Measurements from ENCODE around the gene RBM14.

RBM14 gene

DNA sequence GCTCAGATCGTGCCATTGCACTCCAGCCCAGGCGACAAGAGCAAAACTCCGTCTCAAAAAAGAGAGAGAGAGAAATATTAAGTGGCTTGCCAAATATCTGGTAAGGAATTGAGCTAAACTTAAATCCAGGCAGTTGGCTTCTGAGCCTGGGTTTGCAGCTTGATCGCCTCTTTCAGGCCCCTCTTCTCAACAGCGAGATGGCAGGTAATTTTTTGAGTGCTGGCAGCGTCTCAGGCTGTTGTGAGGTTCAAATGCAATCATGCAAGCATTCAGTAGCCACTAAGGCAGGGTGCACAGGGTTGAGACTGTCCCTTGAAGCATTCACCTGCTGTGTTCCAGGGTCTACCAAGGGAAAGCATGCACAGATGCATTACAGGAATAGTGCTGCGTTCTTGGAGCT, 47.4 kb upstream of the RBM14 start:
- Histone ChIP-seq H3K27me3 (ENCODE audit: insufficient read depth, low read length) (peaks cover 11% of the 10 kb centered on the region; the same call in 1 of the 2 replicates), H2AFZ (ENCODE audit: low read length) (no peak overlapping the region), H3K27ac (ENCODE audit: low read depth, low read length, poor library complexity, severe bottlenecking) (no peak overlapping the region), H3K4me1 (ENCODE audit: insufficient read depth, low read length, severe bottlenecking) (peaks cover 10% of the 10 kb centered on the region), H3K9ac (ENCODE audit: low read length) (no peak overlapping the region), H3K9me2 (ENCODE audit: low read depth, low read length) (no peaks in the 10 kb centered on the region), H3K9me3 (ENCODE audit: low read length) (no peaks in the 10 kb centered on the region), H4K20me1 (ENCODE audit: insufficient read depth, low read length) (no peaks in the 10 kb centered on the region), H3K4me3 (ENCODE audit: low read depth, low read length, poor library complexity, severe bottlenecking) (no peak overlapping the region), H3F3A (ENCODE audit: insufficient read depth, low read length) (no peaks in the 10 kb centered on the region), H3K79me2 (ENCODE audit: insufficient read depth, low read length) (no peaks in the 10 kb centered on the region), H3K36me3 (ENCODE audit: insufficient read depth, low read length) (no peaks in the 10 kb centered on the region), H3K4me2 (ENCODE audit: low read length) (no peak overlapping the region)
- TF ChIP-seq, protein P1, sequence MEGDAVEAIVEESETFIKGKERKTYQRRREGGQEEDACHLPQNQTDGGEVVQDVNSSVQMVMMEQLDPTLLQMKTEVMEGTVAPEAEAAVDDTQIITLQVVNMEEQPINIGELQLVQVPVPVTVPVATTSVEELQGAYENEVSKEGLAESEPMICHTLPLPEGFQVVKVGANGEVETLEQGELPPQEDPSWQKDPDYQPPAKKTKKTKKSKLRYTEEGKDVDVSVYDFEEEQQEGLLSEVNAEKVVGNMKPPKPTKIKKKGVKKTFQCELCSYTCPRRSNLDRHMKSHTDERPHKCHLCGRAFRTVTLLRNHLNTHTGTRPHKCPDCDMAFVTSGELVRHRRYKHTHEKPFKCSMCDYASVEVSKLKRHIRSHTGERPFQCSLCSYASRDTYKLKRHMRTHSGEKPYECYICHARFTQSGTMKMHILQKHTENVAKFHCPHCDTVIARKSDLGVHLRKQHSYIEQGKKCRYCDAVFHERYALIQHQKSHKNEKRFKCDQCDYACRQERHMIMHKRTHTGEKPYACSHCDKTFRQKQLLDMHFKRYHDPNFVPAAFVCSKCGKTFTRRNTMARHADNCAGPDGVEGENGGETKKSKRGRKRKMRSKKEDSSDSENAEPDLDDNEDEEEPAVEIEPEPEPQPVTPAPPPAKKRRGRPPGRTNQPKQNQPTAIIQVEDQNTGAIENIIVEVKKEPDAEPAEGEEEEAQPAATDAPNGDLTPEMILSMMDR (IDR thresholded peaks at IDR 0.05; ENCODE audit: low read length) = no peak
- no peak for TF ChIP-seq EZH2 (IDR thresholded peaks at IDR 0.05; ENCODE audit: borderline replicate concordance, low read length)

DNA sequence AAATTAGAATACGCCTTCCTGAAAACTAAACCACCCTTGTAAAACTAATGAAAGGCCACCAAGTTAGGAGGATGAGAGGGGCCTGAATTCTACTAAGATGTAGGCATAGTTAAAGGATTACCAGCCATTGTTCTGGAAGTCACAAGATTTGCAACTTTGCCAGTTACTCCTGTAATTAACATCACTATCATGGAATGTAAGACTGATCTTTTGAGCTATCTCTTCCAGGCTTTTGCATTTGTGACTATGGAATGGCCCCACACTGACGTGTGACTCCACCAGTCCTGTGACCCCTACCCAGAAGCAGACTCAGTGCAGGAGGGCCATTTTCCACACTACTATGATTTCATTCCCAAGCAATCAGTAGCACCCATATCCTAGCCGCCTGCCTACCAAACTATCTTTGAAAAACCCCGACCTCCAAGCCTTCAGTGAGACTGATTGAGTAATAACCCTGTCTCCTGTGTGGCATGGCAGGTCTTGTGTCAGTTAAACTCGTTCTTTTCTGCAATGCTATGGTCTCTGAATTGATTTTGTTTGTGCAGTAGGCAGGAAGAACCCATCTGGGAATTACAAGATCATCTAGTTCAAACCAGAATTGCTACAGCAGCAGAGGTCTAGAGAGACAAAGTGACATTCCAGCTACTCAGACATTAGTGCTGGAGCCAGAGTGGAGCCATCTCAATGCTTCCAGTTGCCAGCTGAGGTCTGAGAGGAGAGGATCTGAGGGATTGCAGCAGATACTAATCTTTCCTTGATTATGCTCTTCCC, 46.2 kb upstream of the RBM14 start:
- Histone ChIP-seq H3F3A (ENCODE audit: insufficient read depth, low read length) (no peaks in the 10 kb centered on the region), H3K27ac (ENCODE audit: low read depth, low read length, poor library complexity, severe bottlenecking) (no peak overlapping the region), H3K9ac (ENCODE audit: low read length) (no peak overlapping the region), H3K4me3 (ENCODE audit: low read depth, low read length, poor library complexity, severe bottlenecking) (no peak overlapping the region), H3K36me3 (ENCODE audit: insufficient read depth, low read length) (no peaks in the 10 kb centered on the region), H3K9me2 (ENCODE audit: low read depth, low read length) (no peaks in the 10 kb centered on the region), H2AFZ (ENCODE audit: low read length) (no peak overlapping the region), H3K27me3 (ENCODE audit: insufficient read depth, low read length) (0 out of 2 replicates have a peak, but pooled peaks cover 11% of the 10 kb centered on the region), H3K79me2 (ENCODE audit: insufficient read depth, low read length) (no peaks in the 10 kb centered on the region), H3K4me1 (ENCODE audit: insufficient read depth, low read length, severe bottlenecking) (peaks cover 10% of the 10 kb centered on the region), H4K20me1 (ENCODE audit: insufficient read depth, low read length) (no peaks in the 10 kb centered on the region), H3K9me3 (ENCODE audit: low read length) (no peaks in the 10 kb centered on the region), H3K4me2 (ENCODE audit: low read length) (no peak overlapping the region)
- TF ChIP-seq EZH2 (IDR thresholded peaks at IDR 0.05; ENCODE audit: borderline replicate concordance, low read length) = no peak
- TF ChIP-seq, protein P1 (IDR thresholded peaks at IDR 0.05; ENCODE audit: low read length) = no peak

DNA sequence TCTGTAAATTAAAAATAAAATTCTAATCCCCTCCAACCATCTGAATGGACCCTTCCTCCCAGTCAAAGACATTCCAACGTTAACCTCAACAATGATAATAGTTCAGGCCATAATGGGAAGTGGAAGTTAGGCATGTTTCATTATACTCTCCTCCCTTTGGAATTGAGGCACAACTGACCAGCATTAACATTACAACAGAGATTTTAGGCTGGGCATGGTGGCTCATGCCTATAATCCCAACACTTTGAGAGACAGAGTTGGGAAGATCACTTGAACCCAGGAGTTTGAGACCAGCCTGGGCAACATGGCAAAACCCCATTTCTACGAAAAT, 45.6 kb upstream of the RBM14 start:
- H3K9ac ChIP-seq (ENCODE audit: low read length) = no peak overlapping the region

More for the DNA sequence above, 45.6 kb upstream of the RBM14 start:
- Histone ChIP-seq H4K20me1 (ENCODE audit: insufficient read depth, low read length) (no peaks in the 10 kb centered on the region), H3K4me3 (ENCODE audit: low read depth, low read length, poor library complexity, severe bottlenecking) (no peak overlapping the region), H3K9me2 (ENCODE audit: low read depth, low read length) (no peaks in the 10 kb centered on the region), H3K4me2 (ENCODE audit: low read length) (no peak overlapping the region), H3K9me3 (ENCODE audit: low read length) (no peaks in the 10 kb centered on the region), H3K27me3 (ENCODE audit: insufficient read depth, low read length) (0 out of 2 replicates have a peak, but pooled peaks cover 11% of the 10 kb centered on the region), H3K27ac (ENCODE audit: low read depth, low read length, poor library complexity, severe bottlenecking) (no peak overlapping the region), H3F3A (ENCODE audit: insufficient read depth, low read length) (no peaks in the 10 kb centered on the region), H3K36me3 (ENCODE audit: insufficient read depth, low read length) (no peaks in the 10 kb centered on the region), H3K79me2 (ENCODE audit: insufficient read depth, low read length) (no peaks in the 10 kb centered on the region), H3K4me1 (ENCODE audit: insufficient read depth, low read length, severe bottlenecking) (peaks cover 10% of the 10 kb centered on the region), H2AFZ (ENCODE audit: low read length) (no peak overlapping the region)
- no peak for TF ChIP-seq EZH2 (IDR thresholded peaks at IDR 0.05; ENCODE audit: borderline replicate concordance, low read length)
- TF ChIP-seq, protein P1 (IDR thresholded peaks at IDR 0.05; ENCODE audit: low read length) = no peak
